ENCODE results near the gene IRX6.

DNA sequence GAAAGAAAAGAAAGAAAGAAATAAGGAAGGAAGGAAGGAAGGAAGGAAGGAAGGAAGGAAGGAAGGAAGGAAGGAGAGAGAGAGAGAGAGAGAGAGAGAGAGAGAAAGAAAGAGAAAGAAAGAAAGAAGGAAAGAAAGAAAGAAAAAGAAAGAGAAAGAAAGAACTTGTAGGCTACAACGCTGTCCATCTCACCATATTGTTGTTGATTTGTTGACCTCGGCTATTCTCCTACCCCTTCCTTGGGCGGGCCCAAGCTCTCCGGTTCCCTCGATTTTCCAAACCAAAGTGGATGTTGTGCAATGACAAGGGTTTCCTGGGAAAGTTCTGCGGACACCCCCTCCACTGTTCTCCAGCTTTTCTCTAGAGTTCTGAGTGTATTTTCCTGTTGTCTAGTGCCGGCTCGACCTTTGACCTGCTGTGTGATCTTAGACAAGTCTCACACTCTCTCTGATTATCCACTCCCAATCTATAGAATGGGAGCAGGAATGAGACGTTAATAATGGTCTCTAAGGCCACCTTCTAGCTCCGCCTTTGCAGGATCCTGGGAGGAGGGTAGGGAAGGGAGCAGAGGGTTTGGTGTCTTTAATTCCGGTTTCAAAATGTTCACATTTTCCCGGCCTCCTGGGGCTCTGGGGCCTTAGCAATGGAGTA lies 1.6 kb downstream of the IRX6 start:
- TF ChIP-seq, protein P1, sequence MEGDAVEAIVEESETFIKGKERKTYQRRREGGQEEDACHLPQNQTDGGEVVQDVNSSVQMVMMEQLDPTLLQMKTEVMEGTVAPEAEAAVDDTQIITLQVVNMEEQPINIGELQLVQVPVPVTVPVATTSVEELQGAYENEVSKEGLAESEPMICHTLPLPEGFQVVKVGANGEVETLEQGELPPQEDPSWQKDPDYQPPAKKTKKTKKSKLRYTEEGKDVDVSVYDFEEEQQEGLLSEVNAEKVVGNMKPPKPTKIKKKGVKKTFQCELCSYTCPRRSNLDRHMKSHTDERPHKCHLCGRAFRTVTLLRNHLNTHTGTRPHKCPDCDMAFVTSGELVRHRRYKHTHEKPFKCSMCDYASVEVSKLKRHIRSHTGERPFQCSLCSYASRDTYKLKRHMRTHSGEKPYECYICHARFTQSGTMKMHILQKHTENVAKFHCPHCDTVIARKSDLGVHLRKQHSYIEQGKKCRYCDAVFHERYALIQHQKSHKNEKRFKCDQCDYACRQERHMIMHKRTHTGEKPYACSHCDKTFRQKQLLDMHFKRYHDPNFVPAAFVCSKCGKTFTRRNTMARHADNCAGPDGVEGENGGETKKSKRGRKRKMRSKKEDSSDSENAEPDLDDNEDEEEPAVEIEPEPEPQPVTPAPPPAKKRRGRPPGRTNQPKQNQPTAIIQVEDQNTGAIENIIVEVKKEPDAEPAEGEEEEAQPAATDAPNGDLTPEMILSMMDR (IDR thresholded peaks at IDR 0.05) = no peak
- TF ChIP-seq POLR2A (IDR thresholded peaks at IDR 0.05) = no peak

Data from uterus (tissue), 2 donors.